GM18511 (cell line): Measurements from ENCODE around the gene U2AF2.

ENCODE experiments used
- ATAC-seq: cut with Tn5 transposase; IDR thresholded peaks from one replicate; pipeline ENCODE4 v1.9.1; 2021; ENCODE audit warnings: mild to moderate bottlenecking, moderate library complexity; ENCODE audit not compliant: unreplicated experiment

Gene U2AF2

GRCh38 chr19:55687281-55688201 lies 32.7 kb downstream of the U2AF2 start:
- no peak for ATAC-seq

GRCh38 chr19:55688422-55689218 lies 33.8 kb downstream of the U2AF2 start:
- ATAC-seq = no peak

GRCh38 chr19:55689411-55690108 lies 34.7 kb downstream of the U2AF2 start:
- no peak for ATAC-seq

- no peak for ATAC-seq
Observed at GRCh38 chr19:55690109-55690768, 35.4 kb downstream of the U2AF2 start.

- ATAC-seq = no peak
Observed at GRCh38 chr19:55690769-55691545, 36.1 kb downstream of the U2AF2 start.

GRCh38 chr19:55691561-55692481 lies 37.0 kb downstream of the U2AF2 start:
- no peak for ATAC-seq

- no peak for ATAC-seq
Observed at GRCh38 chr19:55692681-55693081, 37.8 kb downstream of the U2AF2 start.

- ATAC-seq = no peak
Observed at GRCh38 chr19:55693336-55693974, 38.6 kb downstream of the U2AF2 start.

GRCh38 chr19:55694241-55694655 lies 39.4 kb downstream of the U2AF2 start:
- ATAC-seq = no peak

GRCh38 chr19:55694656-55695491 lies 40.0 kb downstream of the U2AF2 start:
- ATAC-seq = no peak

GRCh38 chr19:55695511-55696290 lies 40.9 kb downstream of the U2AF2 start:
- no peak for ATAC-seq

- no peak for ATAC-seq
Observed at GRCh38 chr19:55696301-55697068, 41.6 kb downstream of the U2AF2 start.

GRCh38 chr19:55697069-55697440 lies 42.2 kb downstream of the U2AF2 start:
- ATAC-seq = no peak

- no peak for ATAC-seq
Observed at GRCh38 chr19:55697698-55698097, 42.9 kb downstream of the U2AF2 start.

- ATAC-seq = no peak
Observed at GRCh38 chr19:55698256-55698655, 43.4 kb downstream of the U2AF2 start.

GRCh38 chr19:55699221-55699620 lies 44.4 kb downstream of the U2AF2 start:
- no peak for ATAC-seq
